Measurements from ENCODE around the gene ANKRD39. TPM values are rescaled to one million over a fixed set of nuclear protein-coding genes. Genes with fewer than 3 reads are reported as not detected.

ANKRD39 gene
- total RNA-seq, 2 experiments from 2014 or later, result 31.3 to 31.6 TPM

DNA sequence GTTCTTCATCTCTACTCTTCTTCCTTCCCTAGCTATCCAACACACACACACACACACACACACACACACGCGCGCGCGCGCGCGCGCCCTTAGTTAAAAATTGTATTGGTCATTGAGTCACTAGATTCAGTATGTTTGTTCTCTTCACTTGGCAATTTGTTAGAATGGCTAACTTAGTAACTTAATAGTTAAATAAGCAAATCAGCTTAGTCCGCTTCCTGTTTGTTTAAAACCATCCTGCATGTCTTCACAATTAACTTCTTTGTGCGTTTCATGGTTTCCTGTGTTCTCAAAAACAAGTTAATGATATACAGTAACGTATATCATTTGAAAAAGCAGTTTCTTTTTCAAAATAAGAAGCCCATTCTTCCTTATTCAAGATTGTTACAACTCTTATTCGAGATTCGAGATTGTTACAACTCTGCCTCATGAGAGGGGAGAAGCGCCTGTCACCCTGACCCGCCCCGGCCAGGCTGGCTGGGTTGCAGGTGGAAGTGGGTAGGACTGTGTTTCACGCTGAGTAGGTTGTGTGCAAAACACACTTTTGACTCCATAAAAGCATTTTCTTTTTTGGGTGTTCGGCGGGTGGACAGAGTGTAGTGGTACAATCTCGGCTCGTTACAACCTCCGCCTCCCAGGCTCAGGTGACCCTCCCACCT, 51.2 kb downstream of the ANKRD39 start:
- CTCF ChIA-PET, result interaction anchor here (0.9 to 1.1 kb wide), 2 partner anchors 45 to 49 kb away, joined by 3 read pairs; no protein-coding TSS in a partner anchor
- POLR2A ChIA-PET, result interaction anchor here (0.6 kb wide), 1 partner anchor 42 kb away, joined by 5 read pairs; no protein-coding TSS in a partner anchor

DNA sequence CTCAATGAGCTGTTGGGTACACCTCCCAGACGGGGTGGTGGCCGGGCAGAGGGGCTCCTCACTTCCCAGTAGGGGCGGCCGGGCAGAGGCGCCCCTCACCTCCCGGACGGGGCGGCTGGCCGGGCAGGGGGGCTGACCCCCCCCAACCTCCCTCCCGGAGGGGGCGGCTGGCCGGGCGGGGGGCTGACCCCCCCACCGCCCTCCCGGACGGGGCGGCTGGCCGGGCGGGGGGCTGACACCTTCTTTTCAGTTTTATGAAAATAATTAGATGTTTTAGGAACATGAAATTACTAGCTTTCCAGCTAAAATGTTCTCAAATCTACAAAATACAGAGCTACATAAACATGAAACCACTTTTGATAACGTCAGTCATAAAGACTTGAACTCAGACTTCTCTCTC, 51.9 kb downstream of the ANKRD39 start:
- ChIA-PET CTCF (interaction anchor here (0.9 to 1.1 kb wide), 2 partner anchors 44 to 48 kb away, joined by 3 read pairs; no protein-coding TSS in a partner anchor), POLR2A (interaction anchor here (0.6 kb wide), 1 partner anchor 42 kb away, joined by 5 read pairs; no protein-coding TSS in a partner anchor)

DNA sequence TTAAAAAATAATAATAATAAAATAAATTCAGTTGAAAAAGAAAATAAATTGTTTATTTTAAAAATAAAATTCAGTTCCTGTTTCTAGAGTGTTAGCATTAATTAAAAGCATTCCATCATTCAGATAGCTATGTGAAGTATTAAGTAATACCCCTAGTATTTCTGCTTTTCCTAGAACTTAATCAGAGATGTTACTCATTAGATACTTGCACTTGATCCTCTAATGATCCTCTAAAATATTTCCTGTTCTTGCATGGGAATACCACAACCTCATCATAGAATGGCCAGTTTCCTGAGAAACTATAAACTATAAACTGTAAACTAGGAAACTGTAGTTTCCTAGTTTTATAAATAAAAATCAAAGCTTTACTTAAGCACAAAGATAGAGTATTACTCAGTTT, 52.8 kb downstream of the ANKRD39 start:
- ChIA-PET POLR2A (interaction anchor here (0.6 to 0.7 kb wide), 2 partner anchors 31 to 211 kb away, joined by 3 to 5 read pairs; no protein-coding TSS in a partner anchor), CTCF (no interaction called here)

DNA sequence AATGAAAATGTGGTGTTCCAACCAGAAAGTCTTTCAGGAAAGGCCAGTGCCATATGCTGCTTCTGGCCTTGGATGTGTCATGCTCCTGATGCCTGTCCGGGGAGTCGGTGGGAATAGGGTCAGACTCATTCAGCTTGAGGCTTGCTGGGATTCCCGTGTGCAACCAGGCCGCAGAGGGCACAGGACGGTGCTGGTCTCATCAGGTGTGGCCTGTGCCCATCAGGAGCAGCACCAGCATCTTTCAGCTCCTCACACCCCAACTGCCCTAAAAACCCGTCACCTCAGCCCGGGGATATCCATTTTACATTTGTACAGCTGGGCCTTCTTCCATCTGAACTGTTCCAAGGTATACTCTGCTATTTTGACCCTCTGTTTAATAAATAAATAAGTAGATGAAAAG, 55.1 kb downstream of the ANKRD39 start:
- CTCF ChIA-PET, result interaction anchor here (0.6 to 1.2 kb wide), 3 partner anchors 15 to 44 kb away, joined by 3 to 4 read pairs (median 3); no protein-coding TSS in a partner anchor
- POLR2A ChIA-PET, result no interaction called here

DNA sequence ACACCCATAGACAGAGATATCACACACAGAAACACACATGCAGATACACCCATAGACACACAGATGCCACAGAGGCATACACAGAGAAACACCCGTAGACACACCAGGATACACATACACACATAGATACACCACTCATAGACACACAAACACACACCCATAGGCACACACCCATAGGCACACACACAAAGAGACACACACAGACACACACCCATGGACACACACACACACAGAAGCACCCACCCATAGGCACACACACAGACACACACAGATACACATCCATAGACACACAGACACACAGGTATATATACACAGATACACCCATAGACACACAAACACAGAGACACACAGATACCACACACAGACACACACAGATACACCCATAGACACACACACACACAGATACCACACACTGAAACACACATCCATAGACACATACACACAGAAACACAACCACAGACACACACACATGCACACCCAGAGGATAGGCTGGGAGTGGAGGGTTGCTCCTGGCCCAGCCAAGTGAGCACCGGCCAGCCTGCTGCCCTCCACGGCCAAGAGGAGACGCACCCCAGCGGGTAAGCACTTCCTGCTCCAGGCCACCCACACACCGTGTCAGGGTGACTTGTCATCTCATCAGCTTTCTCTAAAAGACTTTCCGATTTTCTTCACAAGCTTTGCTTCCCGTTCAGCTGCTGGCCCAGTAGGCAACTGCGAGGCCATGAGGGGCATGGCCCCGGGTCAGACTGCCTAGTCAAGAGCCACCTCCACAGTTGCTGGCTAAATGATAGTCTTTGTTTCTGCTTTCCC, 55.8 kb downstream of the ANKRD39 start:
- POLR2A ChIA-PET, result no interaction called here

DNA sequence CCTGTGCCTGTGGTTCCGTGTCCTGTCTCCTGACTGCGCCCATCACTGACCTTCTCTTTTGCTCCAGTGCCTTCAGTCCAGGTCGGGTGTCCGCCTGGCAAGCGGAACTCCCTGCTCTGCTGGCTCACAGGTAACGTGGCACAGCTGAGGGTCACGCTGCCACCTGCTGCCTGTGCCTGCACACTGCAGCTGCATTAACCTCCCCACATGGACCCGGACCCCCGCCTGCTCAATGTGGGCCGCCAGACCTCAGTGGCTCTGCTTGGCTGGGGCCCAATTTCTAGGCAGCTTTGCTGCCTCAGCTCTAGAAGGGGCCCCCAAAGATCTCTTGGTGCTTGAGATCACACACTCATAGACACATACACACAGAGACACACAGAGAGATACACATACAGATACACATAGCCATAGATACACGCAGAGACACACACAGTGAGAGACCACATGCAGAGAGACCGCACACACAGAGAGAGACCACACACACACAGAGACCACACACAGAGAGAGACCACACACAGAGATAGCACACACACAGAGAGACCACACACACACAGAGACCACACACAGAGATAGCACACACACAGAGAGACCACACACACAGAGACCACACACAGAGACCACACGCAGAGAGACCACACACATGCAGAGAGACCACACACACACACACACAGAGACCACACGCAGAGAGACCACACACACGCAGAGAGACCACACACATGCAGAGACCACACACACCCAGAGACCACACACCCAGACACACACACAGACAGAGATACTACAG, 56.6 kb downstream of the ANKRD39 start:
- CTCF ChIA-PET, result interaction anchor here (0.8 to 2.0 kb wide), 11 partner anchors 9 to 199 kb away, joined by 3 to 9 read pairs (median 4); partner anchors contain the start of gene CNNM4
- POLR2A ChIA-PET, result no interaction called here

More for the DNA sequence above, 55.8 kb downstream of the ANKRD39 start:
- CTCF ChIA-PET, result interaction anchor here (0.6 to 1.2 kb wide), 4 partner anchors 15 to 51 kb away, joined by 3 to 4 read pairs (median 4); no protein-coding TSS in a partner anchor

DNA sequence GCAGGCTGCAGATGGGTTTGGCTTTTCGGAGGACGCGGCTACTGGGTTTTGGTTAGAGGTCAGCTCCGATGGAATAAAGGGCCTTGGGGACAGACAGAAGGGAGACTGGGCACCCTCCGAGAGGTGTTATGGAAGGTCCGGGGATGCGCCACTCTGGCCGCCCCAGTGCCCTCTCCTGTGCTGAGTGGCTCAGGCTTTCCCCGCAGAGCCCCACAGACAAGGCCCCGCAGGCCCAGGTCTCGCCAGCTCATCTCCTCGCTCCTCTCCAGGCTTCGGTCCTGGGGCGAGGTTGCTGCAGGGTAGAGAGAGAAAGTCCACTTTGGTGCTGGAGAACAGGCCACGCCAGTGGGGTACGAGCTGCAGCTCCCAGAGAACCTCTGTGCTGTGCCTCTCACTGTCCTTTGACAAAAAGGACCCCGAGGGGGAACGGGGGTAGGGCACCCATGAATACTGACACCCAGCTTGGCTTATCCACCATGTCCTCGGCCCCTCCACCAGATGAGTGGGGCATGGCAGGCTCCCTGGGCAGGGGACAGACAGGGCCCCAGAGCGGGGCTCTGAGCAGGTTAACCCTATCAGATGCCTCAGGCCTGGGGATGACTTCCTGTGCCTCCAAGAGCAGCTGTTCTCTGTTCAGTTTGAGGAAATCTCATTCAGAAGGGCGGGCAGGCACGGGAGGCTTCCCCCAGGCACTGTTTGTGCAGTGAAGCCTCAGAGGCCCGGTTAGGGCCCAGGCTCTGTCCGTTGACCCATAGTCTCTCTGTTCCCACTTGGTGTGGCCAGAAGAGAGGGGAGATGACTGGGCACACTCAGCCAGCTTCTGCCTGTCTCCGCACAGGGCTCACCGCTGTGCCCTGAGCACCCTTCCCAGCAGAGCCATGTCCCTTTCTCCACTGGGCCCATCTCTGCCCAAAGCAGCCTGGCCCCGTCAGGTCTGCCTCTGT, 57.5 kb downstream of the ANKRD39 start:
- ChIA-PET POLR2A (interaction anchor here (0.5 kb wide), 1 partner anchor 13 kb away, joined by 3 read pairs; no protein-coding TSS in a partner anchor), CTCF (interaction anchor here (0.6 to 2.0 kb wide), 14 partner anchors 10 to 855 kb away, joined by 3 to 9 read pairs (median 4); partner anchors contain the start of gene CNNM4)

DNA sequence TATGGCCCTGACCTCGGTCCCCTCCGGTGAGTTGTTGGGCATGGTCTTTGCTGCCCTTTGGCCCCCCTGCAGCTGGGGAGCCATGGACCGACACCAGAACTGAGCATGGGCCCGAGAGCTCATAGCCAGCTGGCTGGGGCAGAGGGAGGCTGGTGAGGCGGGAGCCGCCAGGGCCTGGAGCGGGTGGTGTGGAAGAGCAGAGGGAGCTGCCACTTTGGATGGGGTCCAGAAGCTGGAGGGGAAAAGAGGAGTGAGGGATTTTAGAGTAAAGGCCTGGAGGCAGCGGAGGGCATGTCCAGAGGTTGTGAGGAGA, 58.2 kb downstream of the ANKRD39 start:
- ChIA-PET CTCF (interaction anchor here (0.6 to 2.0 kb wide), 4 partner anchors 11 to 422 kb away, joined by 3 to 9 read pairs (median 4); no protein-coding TSS in a partner anchor), POLR2A (no interaction called here)

DNA sequence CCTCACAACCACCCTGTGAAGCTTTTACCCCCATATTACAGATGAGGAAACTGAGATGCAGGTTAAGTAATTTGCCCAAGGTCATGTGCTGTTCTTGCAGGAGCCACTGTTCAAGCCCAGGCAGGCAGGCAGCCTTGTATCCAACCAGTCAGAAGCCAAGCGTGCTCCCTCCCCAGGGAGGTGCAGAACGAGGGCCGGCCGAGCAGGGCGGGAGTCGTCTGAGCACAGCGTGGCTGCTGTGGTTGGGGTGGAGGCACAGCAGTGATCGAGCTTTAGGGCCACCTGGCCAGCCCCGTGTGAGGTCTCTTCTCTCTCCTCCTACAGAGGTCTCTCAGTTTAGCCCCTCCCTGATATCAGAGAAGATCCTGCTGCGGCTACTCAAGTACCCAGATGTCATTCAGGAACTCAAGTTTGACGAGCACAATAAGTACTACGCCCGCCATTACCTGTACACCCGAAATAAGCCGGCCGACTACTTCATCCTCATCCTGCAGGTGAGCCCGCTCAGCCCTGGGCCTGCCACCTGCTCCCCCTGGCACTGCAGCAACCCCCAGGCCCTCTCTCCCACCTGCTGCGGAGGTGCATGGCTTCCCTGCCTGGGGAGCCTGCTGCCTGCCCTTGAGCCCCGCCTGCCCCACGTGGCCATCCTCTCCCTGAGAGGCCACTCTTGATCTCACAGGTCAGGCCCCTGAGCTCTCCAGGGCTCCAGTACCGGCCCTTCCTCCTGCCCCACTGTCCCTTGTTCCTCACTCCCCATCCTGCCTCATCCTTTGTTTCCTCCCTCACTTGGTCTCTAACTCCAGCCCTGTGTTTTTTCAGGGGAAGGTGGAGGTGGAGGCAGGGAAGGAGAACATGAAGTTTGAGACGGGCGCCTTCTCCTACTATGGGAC, 58.8 kb downstream of the ANKRD39 start:
- POLR2A ChIA-PET, result no interaction called here
- CTCF ChIA-PET, result interaction anchor here (2.0 kb wide), 1 partner anchor 12 kb away, joined by 4 read pairs; no protein-coding TSS in a partner anchor

Other genes starting within 250 kb of the ANKRD39 start
- gene KANSL3, start 219.7 kb downstream of the ANKRD39 start, total RNA-seq, result 10 to 100 TPM; 44.6 to 47.0 TPM
- gene FER1L5, start 215.3 kb downstream of the ANKRD39 start, total RNA-seq, result not detected
- gene LMAN2L, start 118.0 kb downstream of the ANKRD39 start, total RNA-seq, result 1 to 10 TPM; 6.9 to 7.4 TPM
- gene CNNM4, start 97.1 kb downstream of the ANKRD39 start, total RNA-seq, result 1 to 10 TPM; 7.2 to 8.4 TPM
- gene CNNM3, start 41.7 kb downstream of the ANKRD39 start, total RNA-seq, result 10 to 100 TPM; 28.5 to 29.0 TPM
- 1 to 10 TPM; 3.9 to 4.9 TPM for gene ANKRD23, start 14.0 kb downstream of the ANKRD39 start, total RNA-seq
- 10 to 100 TPM; 11.9 to 13.4 TPM for gene SEMA4C, start 12.1 kb upstream of the ANKRD39 start, total RNA-seq
- under 1 TPM in 1 of 2 experiments, not detected in 1; 0.17 TPM for gene FAM178B, start 128.6 kb upstream of the ANKRD39 start, total RNA-seq
- 10 to 100 TPM; 24.7 to 25.4 TPM for gene FAHD2B, start 236.9 kb upstream of the ANKRD39 start, total RNA-seq